Kidney glomerular epithelial cell (primary cell): Measurements from ENCODE around the gene CPNE5.

Experiments
- DNase-seq: peaks from one replicate; lab custom pipeline; 2025; lab: John Stamatoyannopoulos, UW

CPNE5 gene

GRCh38 chr6:36760685-36761435, 78.4 kb downstream of the CPNE5 start:
- DNase-seq, result no peak

- DNase-seq, result peak; percentile 58
Observed at GRCh38 chr6:36759148-36759759, 80.0 kb downstream of the CPNE5 start.

- DNase-seq, result no peak
Observed at GRCh38 chr6:36758516-36759147, 80.6 kb downstream of the CPNE5 start.

GRCh38 chr6:36757943-36758508, 81.2 kb downstream of the CPNE5 start:
- DNase-seq, result no peak

GRCh38 chr6:36757206-36757605, 82.0 kb downstream of the CPNE5 start:
- DNase-seq, result no peak

- DNase-seq, result no peak
Observed at GRCh38 chr6:36756786-36757185, 82.5 kb downstream of the CPNE5 start.

DNA sequence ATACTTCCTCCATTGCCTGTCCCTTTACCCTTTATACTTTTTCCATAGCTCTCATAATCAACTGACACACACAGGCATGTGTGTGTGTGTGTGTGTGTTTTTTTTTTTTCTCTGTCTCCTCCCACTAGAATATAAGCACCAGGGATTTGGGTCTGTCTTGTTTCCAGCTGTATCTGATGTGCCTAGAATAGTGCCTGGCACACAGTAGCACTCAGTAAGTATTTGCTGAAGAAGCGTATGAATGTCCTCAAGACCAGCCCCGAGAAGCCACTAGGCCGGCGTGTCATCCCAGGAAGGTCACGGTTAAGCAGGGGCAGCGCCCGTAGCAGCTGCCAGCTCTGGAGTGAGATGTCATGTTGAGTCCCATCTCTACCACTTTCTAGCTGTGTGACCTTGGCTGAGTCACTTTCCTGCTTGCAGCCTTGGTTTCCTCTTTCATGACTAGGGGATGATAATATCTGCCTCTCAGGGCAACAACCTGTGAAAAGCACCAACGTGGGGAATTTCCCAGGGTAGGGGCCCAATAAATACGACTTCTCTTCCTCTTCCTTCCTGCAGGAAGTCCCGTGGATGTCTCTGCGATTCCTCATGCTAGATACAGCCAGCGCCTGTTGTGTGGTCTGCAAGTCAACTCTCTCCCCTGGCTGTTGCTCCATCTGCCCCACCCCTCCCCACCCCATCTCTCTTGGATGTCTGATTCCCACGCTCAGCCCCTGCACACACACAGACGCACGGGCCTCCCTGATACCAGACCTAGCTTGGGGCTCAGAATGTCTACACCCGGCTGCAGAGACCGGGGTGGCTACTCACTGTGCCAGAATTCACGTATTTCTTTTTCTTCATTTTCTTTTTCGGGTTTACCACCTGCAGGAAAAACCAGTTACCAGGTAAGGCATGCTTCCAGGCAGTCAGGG, 83.6 kb downstream of the CPNE5 start:
- no peak for DNase-seq

- no peak for DNase-seq
Observed at GRCh38 chr6:36754582-36755434, 84.4 kb downstream of the CPNE5 start.

GRCh38 chr6:36753671-36754405, 85.4 kb downstream of the CPNE5 start:
- DNase-seq, result no peak

DNA sequence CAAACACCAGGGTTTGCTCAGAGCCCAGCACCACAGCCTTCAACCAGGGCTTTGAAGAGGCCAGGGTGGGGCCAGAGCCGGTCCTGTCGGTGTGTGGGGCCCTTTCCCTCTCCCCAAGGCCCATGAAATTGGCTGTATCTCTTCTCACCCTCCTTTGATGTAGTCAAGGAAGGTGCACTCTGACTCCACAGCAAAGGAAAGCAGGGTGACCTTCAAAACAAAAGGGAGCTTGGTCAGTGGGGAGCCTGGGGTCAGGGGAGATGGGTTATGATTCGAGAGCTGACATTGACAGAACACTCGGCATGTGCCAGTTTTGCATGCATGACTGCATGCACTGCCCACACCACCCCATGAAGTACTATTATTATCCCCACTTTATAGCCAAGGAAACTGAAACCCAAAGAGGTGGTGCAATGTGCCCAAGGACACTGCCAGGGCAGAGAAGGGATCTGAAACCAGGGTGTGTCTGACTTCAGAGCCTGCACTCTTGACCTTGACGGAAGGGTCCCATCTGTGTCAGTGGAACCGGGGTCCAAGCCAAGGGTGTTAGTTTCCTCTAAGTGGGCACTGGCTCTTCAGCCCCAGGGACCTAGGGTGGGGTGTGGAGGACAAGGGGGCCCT, 86.2 kb downstream of the CPNE5 start:
- no peak for DNase-seq

GRCh38 chr6:36752187-36752885, 86.9 kb downstream of the CPNE5 start:
- no peak for DNase-seq

DNA sequence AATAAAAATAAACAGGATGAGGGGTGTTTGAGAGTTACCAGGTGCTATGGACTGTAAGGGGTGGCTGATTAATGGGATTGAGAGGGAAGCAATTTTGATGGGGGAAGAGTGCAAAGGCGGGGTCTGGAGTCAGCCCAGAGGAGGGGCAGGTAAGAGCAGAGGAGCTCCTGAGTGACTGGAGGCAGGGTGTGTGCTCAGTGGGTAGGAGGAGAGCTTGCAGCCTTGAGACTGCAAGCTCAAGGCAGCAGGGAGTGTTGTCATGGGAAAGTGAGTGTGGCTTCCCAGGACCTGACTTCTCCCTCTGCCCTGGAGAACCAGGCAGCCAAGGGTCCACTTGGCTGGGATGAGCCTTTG, 87.4 kb downstream of the CPNE5 start:
- no peak for DNase-seq

GRCh38 chr6:36751091-36751490, 88.2 kb downstream of the CPNE5 start:
- DNase-seq, result no peak

- DNase-seq, result no peak
Observed at GRCh38 chr6:36749829-36750489, 89.3 kb downstream of the CPNE5 start.

GRCh38 chr6:36746251-36746650, 93.0 kb downstream of the CPNE5 start:
- no peak for DNase-seq

DNA sequence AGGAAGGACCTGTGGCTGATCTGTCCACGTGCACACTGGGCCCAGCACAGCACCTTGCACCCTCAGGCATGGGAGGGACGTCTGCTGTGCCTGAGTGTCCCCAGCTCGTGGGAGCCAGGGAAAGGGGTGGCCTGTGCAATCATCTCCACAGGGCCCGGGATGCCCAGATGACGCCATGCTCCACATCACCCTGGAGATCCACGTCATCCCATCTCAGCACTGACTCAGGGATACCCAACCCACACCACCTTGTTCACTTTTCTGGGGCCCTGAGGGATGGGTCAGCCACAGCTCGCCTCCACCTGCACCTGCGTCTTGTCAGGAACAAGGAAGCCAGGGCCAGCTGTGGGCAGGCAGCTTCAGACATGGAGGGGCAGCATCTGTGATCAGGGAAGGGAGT, 93.4 kb downstream of the CPNE5 start:
- no peak for DNase-seq

DNA sequence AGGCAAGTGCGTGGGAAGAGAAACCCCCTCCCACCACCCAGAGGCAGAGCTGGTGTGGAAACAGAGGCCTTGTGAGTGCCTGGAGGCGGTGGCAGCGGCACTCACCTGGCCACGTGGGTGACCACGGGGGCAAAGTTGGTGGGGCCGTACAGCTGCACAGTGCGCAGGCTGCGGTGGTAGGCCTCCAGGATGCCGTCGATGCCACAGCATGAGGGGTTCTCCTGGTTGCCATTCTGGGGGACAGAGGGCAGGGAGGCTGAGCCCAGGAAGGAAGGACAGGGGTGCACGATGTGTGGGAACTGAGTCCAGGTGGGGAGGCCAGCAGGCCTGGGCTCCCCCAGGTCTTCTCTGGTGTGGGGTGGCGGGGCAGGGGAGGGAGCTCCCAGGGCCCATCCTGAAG, 94.0 kb downstream of the CPNE5 start:
- no peak for DNase-seq

DNA sequence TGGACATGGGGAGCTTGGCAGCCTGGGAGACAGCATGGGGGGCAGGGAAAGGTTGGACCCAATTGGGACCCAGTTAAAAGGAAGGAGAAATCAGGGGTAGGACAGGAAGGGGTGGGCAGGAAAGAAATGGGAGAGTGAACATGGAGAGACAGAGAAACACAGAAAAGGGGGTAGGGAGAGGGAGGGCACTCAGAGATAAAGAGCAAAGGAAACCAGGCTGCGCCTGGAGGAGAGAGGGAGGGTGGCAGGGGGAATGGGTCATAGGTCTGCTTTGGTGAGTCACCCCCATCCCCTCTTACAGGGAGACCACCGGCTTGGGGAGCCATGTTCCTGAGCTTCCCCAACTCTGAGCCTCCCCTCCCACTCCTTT, 95.0 kb downstream of the CPNE5 start:
- DNase-seq, result no peak
